Activated CD4-positive, alpha-beta T cell treated with anti-CD3 and anti-CD28 coated beads, Interleukin-2, amount 50 U/mL, for 1 hour (primary cell): ENCODE measurements around the gene PIGH.
"Not testable (repeated sequence)": the region's sequence is repeated elsewhere in the genome, so short reads cannot be mapped to it uniquely, and the experiment has no call there.

Experiments used
- DNase-seq: peaks from one replicate; pipeline ENCODE4 v3.0.0-alpha.2; 2020

The PIGH gene

DNA sequence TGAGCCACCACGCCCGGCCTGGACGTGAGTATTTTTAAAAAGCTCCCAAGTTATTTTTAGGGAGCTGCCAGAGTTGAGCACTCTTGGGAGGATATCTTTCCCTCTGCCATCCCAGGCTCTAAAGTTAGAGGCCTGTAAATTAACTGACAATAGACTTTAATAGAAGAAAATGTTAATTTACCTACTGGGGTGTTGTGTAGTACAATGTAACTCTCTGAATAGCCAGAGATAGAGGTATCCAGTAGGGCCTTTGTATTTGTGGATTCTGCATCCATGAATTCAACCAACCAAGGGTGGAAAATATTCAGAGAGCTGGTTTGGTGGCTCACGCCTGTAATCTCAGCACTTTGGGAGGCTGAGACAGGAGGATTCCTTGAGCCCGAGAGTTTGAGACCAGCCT lies 7.6 kb upstream of the PIGH start:
- no peak for DNase-seq

DNA sequence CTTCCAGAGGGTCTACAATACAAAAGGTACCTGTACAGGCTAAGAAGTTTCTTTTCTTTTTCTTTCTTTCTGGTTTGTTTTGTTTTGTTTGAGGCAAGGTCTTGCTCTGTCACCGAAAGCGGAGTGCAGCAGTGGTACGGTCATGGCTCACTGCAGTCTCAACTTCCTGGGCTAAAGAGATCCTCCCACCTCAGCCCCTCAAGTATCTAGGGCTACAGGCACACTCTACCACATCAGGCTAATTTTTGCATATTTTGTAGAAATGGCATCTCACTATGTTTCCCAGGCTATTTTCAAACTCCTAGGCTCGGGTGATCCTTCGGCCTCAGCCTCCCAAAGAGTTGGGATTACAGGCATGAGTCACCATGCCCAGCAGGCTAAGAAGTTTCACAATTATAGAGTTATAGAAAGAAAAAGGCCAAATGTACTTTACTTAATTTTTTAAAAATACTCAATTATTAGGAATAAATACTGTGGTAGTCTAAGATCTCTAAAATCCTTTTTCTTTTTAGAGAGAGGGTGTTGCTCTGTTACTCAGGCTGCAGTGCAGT lies 3.0 kb upstream of the PIGH start:
- no peak for DNase-seq

DNA sequence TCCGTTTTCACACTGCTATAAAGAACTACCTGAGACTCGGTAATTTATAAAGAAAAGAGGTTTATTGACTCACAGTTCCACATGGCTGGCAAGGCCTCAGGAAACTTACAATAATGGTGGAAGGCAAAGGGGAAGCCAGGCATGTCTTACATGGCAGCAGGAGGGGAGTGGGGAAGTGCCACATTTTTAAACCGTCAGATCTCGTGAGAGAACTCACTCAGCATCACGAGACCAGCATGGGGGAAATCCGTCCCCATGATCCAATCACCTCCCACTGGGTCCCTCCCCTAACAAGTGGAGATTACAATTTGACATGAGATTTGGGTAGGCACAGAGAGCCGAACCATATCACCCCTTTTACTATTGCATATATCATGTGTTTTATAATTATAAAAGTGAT lies 2.0 kb upstream of the PIGH start:
- DNase-seq, result no peak

DNA sequence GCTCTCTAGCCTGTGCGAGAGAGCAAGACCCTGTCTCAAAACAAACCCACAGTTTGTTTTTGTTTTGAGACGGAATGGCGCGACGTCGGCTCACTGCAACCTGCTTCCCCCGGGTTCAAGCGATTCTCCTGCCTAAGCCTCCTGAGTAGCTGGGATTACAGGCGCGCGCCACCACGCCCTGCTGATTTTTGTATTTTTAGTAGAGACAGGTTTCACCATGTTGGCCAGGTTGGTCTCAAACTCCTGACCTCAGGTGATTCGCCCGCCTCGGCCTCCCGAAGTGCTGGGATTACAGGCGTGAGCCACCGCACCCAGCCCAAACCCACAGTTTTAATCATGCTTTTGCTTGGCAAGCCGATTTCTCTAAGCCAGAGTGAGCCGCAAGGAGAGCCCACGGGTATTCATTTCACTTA lies 500 bp upstream of the PIGH start:
- DNase-seq, result not testable (repeated sequence)

DNA sequence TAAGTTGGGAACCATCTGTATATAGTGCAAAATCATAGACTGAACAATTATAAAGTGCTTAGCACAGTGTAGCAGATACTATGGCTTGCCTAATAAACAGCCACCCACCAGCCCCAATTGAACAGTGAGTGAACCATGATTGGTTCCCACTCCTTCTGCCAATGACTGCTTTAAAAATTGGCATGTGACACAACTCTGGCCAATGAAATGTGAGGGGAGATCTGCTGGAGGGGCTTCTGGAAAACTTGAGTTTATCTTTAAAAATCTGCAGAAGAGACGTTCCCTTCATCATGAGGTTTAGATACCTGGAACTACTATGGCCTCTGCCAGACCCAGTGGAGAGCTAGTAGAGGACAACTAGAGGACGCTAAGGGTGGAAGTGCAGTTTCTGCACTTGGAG lies 4.7 kb downstream of the PIGH start:
- DNase-seq, result no peak

DNA sequence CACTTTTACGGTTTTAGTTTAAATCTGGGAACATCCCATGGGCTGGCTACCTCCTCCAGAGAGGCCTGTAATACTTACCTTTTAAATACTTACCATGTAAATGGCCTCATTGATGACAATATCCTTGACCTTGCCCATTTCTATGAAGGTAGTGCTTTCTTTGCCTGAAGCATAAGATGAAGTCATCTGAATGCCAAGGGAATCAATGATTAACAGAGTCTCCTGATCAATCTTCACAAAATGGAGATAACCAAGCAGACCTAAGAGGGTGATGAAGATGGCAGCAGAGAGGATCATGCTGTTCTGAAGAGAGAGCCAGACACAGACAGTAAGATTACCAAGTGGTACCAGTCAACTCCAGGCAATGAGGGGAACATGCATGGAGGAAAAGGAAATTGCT lies 6.4 kb downstream of the PIGH start:
- DNase-seq, result not testable (repeated sequence)

DNA sequence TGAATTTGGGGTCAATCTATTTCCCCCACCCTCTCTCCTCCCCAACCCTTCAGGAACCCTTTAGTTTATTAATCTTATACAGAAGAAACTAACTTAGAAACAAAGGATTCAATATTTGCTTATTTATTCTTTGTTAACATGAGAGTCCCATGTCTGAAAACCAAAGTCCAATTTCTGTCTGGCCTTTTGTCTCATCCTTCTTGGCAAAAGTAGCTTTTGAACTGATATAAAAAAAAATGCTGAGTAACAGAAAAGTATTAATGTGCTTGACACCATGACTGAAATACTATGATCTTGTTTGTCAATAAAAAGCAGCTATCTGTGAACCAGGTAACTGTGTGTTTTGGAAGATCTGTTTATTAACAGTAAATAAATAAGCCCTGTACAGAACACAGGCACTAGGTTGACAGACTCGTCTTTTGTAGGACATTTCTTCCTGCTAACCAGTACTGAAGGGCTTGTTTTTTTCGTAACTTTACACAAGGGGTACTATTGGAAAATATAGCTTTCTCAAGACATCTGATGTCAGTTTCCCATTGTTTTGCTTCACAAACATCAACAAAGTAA lies 10.8 kb downstream of the PIGH start:
- no peak for DNase-seq

DNA sequence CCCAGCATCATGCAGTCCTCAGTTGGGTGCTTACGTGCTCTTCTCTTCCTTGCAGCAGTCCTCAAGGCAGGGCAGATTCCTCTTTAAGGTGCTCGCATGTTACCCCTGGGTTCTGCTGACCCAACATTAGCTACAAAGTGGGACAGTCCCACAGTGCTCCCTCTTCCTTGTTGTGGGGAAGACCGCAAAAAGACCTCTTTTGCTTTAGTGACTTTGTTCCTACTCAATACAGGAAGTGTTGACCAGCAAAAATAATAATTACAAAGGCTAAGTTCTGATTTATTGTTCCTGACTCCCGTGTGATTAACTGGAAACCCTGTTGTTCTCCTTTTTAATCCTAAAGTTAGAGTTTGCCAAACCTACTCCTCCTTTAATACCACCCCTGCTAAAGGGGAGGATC lies 13.7 kb downstream of the PIGH start:
- DNase-seq, result no peak

DNA sequence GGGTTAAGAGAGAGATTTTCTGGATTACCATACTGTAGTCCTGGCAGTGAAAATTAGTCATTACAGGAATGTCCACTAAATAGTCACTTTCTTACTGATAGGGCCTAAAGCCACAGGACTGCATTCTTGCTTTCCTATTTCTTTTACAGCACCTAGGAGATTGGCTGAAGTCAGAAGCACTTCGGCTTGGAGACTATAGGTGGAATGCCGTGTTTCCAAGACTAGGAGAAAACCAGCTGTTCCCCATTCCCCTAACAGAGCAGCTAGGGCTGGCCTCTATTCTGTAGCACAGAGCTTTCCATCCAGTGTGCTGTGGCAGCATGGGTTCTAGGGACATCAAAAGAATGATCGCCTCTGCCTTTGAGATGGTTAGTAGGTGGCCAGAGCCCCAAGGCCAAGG lies 15.1 kb downstream of the PIGH start:
- no peak for DNase-seq

DNA sequence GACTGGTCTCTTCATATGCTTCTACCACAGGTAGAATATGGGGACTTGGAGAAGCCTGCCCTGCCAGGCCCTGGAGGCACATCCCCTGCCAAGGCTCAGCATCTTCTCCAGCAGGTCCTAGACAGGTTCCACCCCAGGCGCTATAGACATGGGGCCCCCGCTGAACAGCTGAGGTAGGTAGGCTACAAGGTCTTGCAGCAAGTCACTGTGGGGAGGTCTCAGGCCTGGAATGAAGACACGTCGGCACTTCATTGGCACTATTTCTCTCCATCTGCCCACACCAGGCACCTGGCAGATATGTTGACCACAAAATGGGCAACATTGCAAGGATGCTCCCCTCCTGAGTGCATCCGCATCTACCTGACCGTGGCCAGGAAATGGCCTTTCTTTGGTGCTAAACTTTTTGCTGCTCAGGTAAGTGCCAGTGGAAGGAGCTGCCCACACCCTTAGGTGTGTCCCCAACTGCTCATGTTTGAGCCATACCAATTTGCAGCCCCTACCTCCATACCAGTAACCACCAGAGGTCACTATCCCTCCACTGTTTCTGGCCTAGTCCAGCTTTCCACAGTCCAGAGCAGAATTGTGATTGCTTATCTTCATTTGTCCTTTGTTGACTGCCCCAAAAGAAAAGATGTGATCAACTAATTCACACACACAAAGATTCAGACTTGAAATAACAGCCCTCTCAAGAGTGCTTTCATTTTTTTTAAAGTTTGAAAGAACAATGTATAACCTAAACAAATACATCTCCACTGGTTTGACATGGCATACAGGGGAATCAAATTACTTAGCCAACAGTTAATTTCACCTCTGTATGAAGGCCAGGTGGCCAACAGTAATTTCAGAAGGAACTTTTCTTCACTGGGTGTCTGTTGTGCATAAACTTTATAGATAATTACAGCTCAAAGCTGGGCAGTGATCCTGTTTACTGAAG lies 16.1 kb downstream of the PIGH start:
- DNase-seq, result no peak

DNA sequence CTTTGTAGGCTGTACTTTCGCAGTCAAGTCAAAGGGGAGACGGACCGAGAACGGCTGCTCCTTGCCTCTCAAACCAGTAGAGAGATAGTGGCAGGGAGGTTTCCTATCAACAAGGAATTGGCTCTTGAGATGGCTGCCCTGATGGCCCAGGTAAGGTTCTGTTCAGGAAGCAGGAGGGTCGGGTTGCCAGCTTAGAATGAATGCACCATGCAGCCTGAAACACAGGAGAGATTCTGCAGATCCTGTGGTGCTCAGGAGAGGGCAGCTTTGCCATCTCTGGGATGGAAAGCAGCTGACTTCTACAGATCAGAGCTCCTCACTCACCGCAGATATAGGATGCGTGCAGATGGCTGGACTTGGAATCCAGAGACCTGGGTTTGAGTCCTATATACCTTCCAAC lies 18.0 kb downstream of the PIGH start:
- DNase-seq, result no peak

DNA sequence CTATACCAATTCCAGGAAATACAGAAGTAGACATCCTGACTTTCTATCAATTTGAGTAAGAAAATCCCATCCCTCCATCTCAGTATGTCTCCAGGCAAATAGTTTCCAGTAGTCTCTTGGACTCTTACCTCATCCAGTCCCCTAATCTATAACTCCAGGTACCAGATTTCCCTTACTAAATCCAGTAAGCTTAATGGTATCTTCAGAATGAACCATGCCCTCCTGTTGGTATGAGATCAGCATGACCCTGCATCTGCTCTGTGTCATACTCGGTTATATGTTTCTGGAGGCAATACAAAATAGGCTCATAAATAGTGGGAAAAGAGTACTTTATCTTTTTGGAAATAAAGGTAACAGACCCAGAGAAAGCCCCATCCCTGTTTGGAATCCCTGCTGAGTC lies 18.4 kb downstream of the PIGH start:
- no peak for DNase-seq

DNA sequence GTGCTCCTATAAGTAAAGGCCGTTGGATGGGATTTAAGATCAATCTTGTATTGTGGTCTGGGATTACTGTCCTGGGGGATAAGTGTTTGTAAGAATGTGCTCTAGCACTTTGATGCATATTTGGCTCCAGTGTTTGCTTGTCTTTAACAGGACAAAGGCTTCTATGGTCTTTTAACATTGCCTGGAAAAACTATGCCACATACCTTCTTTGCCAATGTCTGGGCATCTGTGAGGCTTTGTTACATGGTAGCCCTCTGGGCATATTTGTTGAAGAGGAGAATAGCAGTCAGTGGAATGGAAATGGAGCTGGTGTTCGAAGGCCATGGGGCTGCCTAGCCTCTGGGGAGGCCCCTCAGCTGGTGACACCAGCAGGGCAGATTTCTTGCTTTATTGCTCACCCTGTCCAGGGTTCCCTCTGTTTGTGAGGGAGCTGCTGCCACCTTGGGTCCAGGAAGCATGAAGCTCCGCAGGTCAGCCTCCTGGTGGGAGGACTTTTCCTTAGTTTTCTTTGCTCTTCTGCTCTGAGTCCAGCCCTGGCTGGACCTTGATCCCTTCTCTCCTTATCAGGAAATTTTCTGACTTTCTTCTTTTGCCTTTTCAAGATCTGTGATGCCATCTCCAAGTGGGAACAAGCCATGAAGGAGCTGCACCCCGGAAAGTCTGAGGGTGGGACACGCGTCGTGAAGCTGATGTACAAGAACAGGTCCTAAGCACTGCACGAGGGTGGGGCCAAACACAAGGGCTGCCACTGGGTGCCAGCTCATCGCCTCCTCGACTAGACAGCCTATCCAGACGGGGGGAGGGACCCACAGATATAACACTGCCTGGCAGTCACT lies 19.5 kb downstream of the PIGH start:
- DNase-seq, result no peak

DNA sequence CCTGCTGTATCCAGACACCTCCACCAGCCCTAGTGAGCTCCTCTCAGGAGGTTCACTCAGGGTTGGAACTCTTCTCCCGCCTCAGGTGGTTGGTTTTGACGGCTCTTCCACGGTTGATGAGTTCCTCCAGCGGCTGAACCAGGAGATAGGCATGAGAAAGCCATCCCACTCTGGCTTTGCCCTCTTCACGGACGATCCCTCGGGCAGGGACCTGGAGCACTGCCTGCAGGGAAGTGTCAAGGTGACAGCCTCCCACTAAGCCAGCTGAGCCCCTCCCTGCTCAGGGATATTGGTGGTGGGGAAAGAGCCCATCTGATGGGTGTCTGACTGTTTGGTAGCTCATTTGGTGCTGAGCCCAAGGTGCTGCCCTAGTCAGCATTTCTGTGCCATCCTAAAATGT lies 20.4 kb downstream of the PIGH start:
- DNase-seq, result no peak

DNA sequence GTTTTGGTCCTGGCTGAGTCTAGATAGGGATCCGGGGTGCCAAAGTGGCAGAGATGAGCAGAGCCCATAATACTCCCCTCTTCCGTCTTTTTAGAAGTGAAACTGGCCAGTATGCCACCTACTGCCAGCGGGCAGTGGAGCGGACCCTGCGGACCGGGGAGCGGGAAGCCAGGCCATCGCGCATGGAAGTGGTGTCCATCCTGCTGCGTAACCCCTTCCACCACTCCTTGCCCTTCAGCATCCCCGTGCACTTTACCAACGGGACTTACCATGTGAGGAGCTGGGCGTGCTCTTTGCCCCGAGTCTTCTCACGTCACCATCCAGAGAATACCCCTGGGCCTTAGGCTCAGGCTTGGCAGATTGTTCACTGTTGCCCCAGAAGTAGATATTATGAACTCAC lies 21.0 kb downstream of the PIGH start:
- no peak for DNase-seq

DNA sequence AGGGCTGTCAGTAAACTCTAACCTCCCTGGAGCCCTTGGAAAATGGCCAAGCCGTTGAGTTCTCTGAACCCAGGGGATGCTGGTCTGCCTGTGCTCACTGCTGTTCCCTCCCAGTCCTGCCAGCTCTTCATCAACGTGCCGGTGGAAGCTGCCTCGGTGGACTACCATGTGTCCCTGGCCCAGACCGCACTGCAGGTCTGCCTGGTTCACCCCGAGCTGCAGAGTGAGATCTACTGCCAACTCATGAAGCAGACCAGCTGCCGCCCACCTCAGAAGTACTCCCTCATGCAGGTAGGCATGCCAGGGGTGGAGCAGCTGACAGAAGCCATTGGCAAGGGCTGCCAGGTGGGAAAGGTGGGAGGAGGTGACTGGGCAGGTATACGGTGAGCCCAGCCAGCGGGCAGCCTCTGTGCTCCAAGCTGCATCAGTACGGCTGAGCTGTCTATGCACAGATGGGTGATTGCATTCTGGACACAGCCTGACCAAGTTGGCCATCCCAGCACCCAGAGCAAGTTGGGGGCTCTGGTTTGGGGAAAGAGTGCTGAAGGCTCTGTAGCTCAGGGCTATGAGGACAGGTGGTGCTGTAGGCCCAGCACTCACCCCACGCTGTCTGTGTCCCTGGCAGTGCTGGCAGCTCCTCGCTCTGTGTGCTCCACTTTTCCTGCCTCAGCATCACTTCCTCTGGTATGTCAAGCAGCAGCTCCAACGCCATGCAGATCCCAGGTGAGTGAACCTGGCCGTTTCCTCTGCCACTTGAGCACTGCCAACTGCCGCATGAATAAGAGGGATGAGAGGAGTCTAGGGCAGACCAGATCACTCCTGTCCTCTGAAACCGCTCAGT lies 21.9 kb downstream of the PIGH start:
- no peak for DNase-seq

DNA sequence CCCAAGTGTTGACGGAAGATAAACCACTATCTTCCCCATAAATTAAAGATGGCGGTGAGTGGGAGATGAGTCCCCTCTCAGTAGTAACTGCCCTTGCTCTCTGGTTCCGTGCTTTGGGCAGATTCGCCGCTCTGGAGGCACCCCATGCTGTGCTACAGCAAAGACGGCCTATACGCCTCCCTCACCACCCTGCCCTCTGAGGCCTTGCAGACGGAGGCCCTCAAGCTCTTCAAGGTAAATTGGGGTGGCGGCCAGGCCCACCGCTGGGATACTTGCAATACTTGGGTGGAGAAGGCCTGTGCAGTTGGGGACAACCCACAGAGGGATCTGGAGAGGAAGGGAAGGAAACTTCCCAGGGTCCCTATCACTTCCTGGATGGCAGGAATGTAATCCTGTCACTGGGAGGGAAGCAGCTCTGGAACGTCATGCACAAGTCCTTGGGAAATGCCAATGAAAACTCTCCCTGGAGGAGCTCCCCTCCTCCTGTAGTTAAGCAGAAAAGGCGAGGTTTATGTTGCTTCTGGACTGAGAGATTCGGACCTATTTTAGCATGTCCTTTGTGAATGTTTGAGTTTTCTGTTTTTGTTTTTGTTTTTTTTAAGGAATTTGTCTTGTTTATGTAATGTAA lies 22.8 kb downstream of the PIGH start:
- no peak for DNase-seq

DNA sequence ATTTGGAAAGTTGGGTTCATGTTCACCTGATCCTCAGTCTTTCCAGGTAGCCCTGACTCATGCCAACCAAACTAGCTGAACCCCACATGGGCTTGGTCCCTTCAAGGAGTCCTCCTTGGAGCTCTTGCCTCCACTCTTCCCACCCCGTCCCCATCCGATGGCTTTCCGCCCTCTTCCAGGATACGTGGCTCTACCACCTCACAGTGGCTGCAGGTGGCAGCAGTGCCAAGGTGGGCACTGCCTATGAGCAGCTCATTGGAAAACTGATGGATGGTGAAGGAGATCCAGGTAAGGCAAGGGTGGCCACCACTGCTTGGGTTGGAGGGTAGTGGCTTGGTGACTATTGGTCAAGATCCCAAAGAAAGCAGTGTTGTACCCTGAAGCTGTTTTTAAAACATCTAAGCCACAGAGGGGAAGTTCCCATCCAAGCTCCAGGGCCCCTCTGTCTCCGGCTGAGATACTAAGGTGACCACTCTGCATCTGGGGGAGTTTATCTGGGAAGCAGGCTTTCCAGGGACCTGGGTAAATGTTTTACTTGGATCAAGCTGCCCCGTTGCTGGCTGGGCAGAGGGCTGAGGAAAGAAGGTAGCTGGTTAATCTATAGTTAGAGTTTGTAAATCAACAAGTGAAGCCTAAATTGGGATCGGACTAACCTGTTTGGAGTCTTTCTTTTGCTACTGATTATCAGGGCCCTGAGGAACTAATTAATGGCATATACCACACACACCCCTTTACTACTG lies 23.7 kb downstream of the PIGH start:
- no peak for DNase-seq

DNA sequence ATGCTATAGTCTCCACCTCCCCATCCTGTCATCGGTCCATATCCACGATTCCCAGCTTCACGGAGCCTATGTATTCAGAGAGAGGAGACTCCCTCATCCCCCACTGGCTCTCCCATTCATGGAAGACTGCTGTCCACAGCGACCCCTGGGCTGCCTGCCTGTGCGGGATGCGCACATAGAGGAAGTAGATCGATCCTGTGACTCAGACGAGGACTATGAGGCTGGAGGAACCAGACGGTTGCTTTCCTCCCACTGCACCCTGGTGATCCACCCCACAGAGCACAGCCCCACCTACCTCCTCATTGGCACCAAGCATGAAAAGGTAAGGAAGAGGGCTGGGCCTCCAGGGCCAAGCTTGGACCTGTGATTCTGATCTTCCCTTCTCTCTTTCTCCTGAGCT lies 24.4 kb downstream of the PIGH start:
- DNase-seq, result no peak

DNA sequence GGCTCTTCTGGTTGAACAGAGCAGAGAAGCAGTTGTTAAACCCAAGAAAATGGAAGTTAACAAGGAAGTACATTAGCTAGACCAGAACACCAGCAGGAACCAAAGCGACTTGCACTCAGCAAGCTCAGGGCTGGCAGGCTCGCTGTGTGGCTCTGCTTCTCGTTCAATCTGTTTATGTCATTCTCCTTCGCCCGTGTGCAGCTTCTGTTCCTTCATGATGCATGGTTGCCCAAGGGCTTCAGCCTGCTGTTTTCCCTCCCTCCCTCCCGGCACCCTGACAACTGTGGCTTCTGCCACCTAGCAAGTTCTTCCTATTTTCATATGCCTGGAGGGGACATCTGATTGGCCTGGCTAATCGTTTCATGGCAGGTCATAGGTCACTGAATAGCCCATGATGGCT lies 25.3 kb downstream of the PIGH start:
- DNase-seq, result no peak

DNA sequence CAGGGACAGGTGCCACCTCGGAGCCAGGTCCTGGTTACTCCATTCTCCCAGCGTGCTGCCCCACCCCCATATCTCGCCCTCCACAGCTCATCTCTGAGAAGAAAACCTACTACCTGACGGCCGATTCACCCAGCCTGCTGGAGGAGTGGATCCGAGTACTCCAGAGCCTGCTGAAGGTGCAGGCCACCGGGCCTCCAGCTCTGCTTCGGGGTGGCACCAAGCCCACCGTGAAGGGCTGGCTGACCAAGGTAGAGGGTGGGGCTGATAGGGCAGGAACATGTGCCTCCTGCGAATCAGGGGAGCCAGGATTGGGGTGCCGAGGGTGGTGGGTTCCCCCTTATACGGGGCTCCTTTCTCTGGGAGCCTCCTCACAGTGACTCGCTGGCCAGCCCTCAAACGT lies 25.9 kb downstream of the PIGH start:
- no peak for DNase-seq
